Suprapubic skin (tissue), 3 donors: ENCODE results near the gene EFCAB5.

Source experiments
- EP300 ChIP-seq: sonication (generic); formaldehyde crosslinking; IDR thresholded peaks from one replicate; pipeline ENCODE4 v1.6.1; 2017; ENCODE audit warnings: antibody characterized with exemption
- POLR2A ChIP-seq, 2 donors: fragments of 450-650 bp; IDR thresholded peaks; one replicate each; pipeline ENCODE4 v1.6.1; 2017; ENCODE audit warnings: antibody characterized with exemption in 2 of 2, mild to moderate bottlenecking in 2 of 2, moderate library complexity in 2 of 2
- TF ChIP-seq, protein P1 (sequence below), 2 donors: fragments of 200-600 bp in 1 of 2; fragments of 450-650 bp in 1 of 2; sonication (generic) in 1 of 2; IDR thresholded peaks; one replicate each; pipeline ENCODE4 v1.5.1; 2016 to 2019; ENCODE audit warnings: antibody characterized with exemption in 2 of 2, mild to moderate bottlenecking in 1 of 2, moderate library complexity in 1 of 2

DNA sequence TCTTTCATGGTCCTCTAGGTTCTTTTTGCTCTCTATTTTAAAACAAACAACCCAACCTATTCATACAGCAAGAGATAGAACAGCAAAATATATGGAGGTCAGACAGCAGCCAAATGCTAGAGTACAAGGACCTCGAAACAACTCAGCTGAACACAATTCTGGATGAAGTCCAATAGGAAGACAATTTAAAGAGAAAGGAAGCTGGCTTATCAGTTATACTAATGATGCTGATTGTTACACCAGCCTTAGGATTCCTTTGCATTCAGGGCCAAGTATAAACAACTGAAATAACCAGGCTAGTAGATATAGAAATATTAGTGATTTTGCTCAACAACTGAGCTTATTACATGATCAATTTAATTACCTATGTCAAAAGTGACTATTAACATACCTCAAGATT is 13.9 kb upstream of the EFCAB5 start:
- TF ChIP-seq, protein P1, sequence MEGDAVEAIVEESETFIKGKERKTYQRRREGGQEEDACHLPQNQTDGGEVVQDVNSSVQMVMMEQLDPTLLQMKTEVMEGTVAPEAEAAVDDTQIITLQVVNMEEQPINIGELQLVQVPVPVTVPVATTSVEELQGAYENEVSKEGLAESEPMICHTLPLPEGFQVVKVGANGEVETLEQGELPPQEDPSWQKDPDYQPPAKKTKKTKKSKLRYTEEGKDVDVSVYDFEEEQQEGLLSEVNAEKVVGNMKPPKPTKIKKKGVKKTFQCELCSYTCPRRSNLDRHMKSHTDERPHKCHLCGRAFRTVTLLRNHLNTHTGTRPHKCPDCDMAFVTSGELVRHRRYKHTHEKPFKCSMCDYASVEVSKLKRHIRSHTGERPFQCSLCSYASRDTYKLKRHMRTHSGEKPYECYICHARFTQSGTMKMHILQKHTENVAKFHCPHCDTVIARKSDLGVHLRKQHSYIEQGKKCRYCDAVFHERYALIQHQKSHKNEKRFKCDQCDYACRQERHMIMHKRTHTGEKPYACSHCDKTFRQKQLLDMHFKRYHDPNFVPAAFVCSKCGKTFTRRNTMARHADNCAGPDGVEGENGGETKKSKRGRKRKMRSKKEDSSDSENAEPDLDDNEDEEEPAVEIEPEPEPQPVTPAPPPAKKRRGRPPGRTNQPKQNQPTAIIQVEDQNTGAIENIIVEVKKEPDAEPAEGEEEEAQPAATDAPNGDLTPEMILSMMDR (IDR thresholded peaks at IDR 0.05), result no peak
- TF ChIP-seq EP300 (no peak), POLR2A (IDR thresholded peaks at IDR 0.05) (no peak)
